WTC11 (cell line): ENCODE results near the gene NLRC5. TPM values are rescaled to one million over a fixed set of nuclear protein-coding genes. Genes with fewer than 3 reads are reported as not detected.

Experiments
- ATAC-seq: fragments of 200-7000 bp; cut with Tn5 transposase; 2 replicates; pipeline ENCODE4 v1.10.0; 2021; ENCODE audit warnings: mild to moderate bottlenecking, moderate library complexity
- CTCF ChIA-PET: fragments of 300-600 bp; sonication (Branson Sonifier 250); formaldehyde crosslinking; loops from one replicate; lab custom pipeline; 2021; ENCODE audit warnings: antibody characterized with exemption; lab: Charles Lee
- POLR2A ChIA-PET: fragments of 350-600 bp; sonication (Branson Sonifier 250); formaldehyde crosslinking; loops from one replicate; lab custom pipeline; 2021; ENCODE audit warnings: antibody characterized with exemption; lab: Charles Lee
- DNase-seq: peaks from one replicate; pipeline ENCODE4 v3.0.0; 2021; ENCODE audit warnings: low spot score
- H3K27ac Mint-ChIP-seq: 2 replicates; pipeline ENCODE4 v1.8.0; 2021; ENCODE audit warnings: mixed read lengths
- H3K27me3 Mint-ChIP-seq: 2 replicates; pipeline ENCODE4 v1.8.0; 2021; ENCODE audit warnings: low read depth, mild to moderate bottlenecking, moderate library complexity, mixed read lengths
- H3K36me3 Mint-ChIP-seq: 2 replicates; pipeline ENCODE4 v1.8.0; 2021; ENCODE audit warnings: mixed read lengths
- H3K4me1 Mint-ChIP-seq: 2 replicates; pipeline ENCODE4 v1.8.0; 2022; ENCODE audit warnings: mixed read lengths
- H3K4me3 Mint-ChIP-seq: 2 replicates; pipeline ENCODE4 v1.8.0; 2021; ENCODE audit warnings: mild to moderate bottlenecking, moderate library complexity, mixed read lengths
- H3K9me3 Mint-ChIP-seq: 2 replicates; pipeline ENCODE4 v1.8.0; 2021; ENCODE audit warnings: mixed read lengths
- ATF1 ChIP-seq: sonication (generic); formaldehyde crosslinking; IDR thresholded peaks from 2 replicates; pipeline ENCODE4 v1.8.1; 2023; ENCODE audit warnings: mild to moderate bottlenecking, moderate library complexity, missing genetic modification reagents
- CBFB ChIP-seq: sonication (generic); formaldehyde crosslinking; IDR thresholded peaks from 2 replicates; pipeline ENCODE4 v1.8.1; 2022; ENCODE audit warnings: mild to moderate bottlenecking, low read depth, missing genetic modification reagents
- ESRRA ChIP-seq: sonication (generic); formaldehyde crosslinking; IDR thresholded peaks from 2 replicates; pipeline ENCODE4 v1.8.1; 2022; ENCODE audit warnings: mild to moderate bottlenecking, missing genetic modification reagents, borderline replicate concordance
- FOXJ3 ChIP-seq: sonication (generic); formaldehyde crosslinking; IDR thresholded peaks from 2 replicates; pipeline ENCODE4 v1.9.0; 2021; ENCODE audit warnings: missing genetic modification reagents, mild to moderate bottlenecking, borderline replicate concordance
- FOXP1 ChIP-seq: sonication (generic); formaldehyde crosslinking; IDR thresholded peaks from 2 replicates; pipeline ENCODE4 v1.8.0; 2022; ENCODE audit warnings: missing genetic modification reagents, mild to moderate bottlenecking, moderate library complexity, borderline replicate concordance
- GTF2I ChIP-seq: fragments of 250-450 bp; sonication (Bioruptor Pico); conservative IDR thresholded peaks from 2 replicates; pipeline ENCODE4 v1.4.0; 2021; ENCODE audit warnings: mild to moderate bottlenecking
- NFYB ChIP-seq: sonication (generic); formaldehyde crosslinking; conservative IDR thresholded peaks from 2 replicates; pipeline ENCODE4 v1.8.0; 2022; ENCODE audit warnings: low read depth, missing genetic modification reagents
- PRRX2 ChIP-seq: fragments of 250-450 bp; sonication (Bioruptor Pico); IDR thresholded peaks from 2 replicates; pipeline ENCODE4 v1.8.0; 2021; ENCODE audit warnings: mild to moderate bottlenecking
- SOX15 ChIP-seq: fragments of 250-450 bp; sonication (Bioruptor Pico); IDR thresholded peaks from 2 replicates; pipeline ENCODE4 v1.9.0; 2021; ENCODE audit warnings: mild to moderate bottlenecking
- SP1 ChIP-seq: sonication (generic); formaldehyde crosslinking; conservative IDR thresholded peaks from 2 replicates; pipeline ENCODE4 v1.8.1; 2022; ENCODE audit warnings: missing genetic modification reagents
- ZNF121 ChIP-seq: sonication (generic); formaldehyde crosslinking; IDR thresholded peaks from 2 replicates; pipeline ENCODE4 v1.8.0; 2023; ENCODE audit warnings: missing genetic modification reagents
- total RNA-seq: library from RNA; stranded (reverse); gene quantifications from 3 replicates; pipeline ENCODE4 v1.2.3, GENCODE V29; 2021
- TF ChIP-seq, protein P1 (sequence below): fragments of 250-450 bp; sonication (Bioruptor Pico); IDR thresholded peaks from 2 replicates; pipeline ENCODE4 v1.8.0; 2021; ENCODE audit warnings: mild to moderate bottlenecking
- TF ChIP-seq, protein P2 (sequence below): sonication (generic); formaldehyde crosslinking; IDR thresholded peaks from 2 replicates; pipeline ENCODE4 v1.8.0; 2022; ENCODE audit warnings: mild to moderate bottlenecking, missing genetic modification reagents
- TF ChIP-seq, protein P3 (sequence below): fragments of 250-450 bp; sonication (Bioruptor Pico); IDR thresholded peaks from 2 replicates; pipeline ENCODE4 v1.9.0; 2021; ENCODE audit warnings: moderate library complexity, mild to moderate bottlenecking, inconsistent platforms, borderline replicate concordance
- TF ChIP-seq, protein P4 (sequence below): sonication (generic); formaldehyde crosslinking; IDR thresholded peaks from 2 replicates; pipeline ENCODE4 v1.8.1; 2023; ENCODE audit warnings: mild to moderate bottlenecking, missing genetic modification reagents, borderline replicate concordance
- TF ChIP-seq, protein P5 (sequence below): fragments of 200-600 bp; IDR thresholded peaks from 2 replicates; pipeline ENCODE4 v1.8.0; 2022; ENCODE audit warnings: antibody characterized with exemption
- TF ChIP-seq, protein P6 (sequence below): fragments of 250-450 bp; sonication (Bioruptor Pico); IDR thresholded peaks from 2 replicates; pipeline ENCODE4 v1.9.0; 2021; ENCODE audit warnings: mild to moderate bottlenecking, borderline replicate concordance

The NLRC5 gene
- total RNA-seq, 1 experiment from 2014 or later = 2.8 TPM

DNA sequence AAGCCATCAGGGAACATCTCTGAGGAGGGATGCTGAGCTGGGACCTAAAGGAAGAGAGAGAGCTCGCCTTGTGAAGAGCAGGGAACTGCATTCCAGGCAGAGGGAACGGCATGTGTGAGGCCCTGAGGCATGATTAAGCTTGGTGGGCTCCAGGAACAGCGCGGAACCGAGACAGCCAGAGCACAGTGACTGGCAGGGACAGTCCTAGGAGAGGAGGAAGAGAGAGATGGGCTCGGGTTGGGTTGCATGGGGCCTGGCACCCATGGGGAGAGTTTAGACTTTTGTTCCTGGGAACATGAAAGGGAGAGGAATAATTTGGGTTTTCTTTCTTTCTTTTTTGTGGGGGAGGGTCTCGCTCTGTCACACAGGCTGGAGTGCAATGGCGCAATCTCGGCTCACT lies 63.8 kb downstream of the NLRC5 start:
- TF ChIP-seq SP1 (CRISPR knock-in tag) (no peak), GTF2I (CRISPR knock-in tag) (no peak), ATF1 (CRISPR knock-in tag) (no peak), SOX15 (CRISPR knock-in tag) (no peak), NFYB (CRISPR knock-in tag) (no peak), CBFB (no peak), ZNF121 (CRISPR knock-in tag) (no peak), ESRRA (no peak), PRRX2 (CRISPR knock-in tag) (no peak), FOXP1 (CRISPR knock-in tag) (no peak), FOXJ3 (no peak)
- TF ChIP-seq, protein P1, sequence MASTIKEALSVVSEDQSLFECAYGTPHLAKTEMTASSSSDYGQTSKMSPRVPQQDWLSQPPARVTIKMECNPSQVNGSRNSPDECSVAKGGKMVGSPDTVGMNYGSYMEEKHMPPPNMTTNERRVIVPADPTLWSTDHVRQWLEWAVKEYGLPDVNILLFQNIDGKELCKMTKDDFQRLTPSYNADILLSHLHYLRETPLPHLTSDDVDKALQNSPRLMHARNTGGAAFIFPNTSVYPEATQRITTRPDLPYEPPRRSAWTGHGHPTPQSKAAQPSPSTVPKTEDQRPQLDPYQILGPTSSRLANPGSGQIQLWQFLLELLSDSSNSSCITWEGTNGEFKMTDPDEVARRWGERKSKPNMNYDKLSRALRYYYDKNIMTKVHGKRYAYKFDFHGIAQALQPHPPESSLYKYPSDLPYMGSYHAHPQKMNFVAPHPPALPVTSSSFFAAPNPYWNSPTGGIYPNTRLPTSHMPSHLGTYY (CRISPR knock-in tag) = no peak
- TF ChIP-seq, protein P2, sequence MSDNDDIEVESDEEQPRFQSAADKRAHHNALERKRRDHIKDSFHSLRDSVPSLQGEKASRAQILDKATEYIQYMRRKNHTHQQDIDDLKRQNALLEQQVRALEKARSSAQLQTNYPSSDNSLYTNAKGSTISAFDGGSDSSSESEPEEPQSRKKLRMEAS (CRISPR knock-in tag) = no peak
- TF ChIP-seq, protein P3, sequence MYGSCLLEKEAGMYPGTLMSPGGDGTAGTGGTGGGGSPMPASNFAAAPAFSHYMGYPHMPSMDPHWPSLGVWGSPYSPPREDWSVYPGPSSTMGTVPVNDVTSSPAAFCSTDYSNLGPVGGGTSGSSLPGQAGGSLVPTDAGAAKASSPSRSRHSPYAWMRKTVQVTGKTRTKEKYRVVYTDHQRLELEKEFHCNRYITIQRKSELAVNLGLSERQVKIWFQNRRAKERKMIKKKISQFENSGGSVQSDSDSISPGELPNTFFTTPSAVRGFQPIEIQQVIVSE (CRISPR knock-in tag) = no peak
- TF ChIP-seq, protein P4, sequence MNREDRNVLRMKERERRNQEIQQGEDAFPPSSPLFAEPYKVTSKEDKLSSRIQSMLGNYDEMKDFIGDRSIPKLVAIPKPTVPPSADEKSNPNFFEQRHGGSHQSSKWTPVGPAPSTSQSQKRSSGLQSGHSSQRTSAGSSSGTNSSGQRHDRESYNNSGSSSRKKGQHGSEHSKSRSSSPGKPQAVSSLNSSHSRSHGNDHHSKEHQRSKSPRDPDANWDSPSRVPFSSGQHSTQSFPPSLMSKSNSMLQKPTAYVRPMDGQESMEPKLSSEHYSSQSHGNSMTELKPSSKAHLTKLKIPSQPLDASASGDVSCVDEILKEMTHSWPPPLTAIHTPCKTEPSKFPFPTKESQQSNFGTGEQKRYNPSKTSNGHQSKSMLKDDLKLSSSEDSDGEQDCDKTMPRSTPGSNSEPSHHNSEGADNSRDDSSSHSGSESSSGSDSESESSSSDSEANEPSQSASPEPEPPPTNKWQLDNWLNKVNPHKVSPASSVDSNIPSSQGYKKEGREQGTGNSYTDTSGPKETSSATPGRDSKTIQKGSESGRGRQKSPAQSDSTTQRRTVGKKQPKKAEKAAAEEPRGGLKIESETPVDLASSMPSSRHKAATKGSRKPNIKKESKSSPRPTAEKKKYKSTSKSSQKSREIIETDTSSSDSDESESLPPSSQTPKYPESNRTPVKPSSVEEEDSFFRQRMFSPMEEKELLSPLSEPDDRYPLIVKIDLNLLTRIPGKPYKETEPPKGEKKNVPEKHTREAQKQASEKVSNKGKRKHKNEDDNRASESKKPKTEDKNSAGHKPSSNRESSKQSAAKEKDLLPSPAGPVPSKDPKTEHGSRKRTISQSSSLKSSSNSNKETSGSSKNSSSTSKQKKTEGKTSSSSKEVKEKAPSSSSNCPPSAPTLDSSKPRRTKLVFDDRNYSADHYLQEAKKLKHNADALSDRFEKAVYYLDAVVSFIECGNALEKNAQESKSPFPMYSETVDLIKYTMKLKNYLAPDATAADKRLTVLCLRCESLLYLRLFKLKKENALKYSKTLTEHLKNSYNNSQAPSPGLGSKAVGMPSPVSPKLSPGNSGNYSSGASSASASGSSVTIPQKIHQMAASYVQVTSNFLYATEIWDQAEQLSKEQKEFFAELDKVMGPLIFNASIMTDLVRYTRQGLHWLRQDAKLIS (CRISPR knock-in tag) = no peak
- TF ChIP-seq, protein P5, sequence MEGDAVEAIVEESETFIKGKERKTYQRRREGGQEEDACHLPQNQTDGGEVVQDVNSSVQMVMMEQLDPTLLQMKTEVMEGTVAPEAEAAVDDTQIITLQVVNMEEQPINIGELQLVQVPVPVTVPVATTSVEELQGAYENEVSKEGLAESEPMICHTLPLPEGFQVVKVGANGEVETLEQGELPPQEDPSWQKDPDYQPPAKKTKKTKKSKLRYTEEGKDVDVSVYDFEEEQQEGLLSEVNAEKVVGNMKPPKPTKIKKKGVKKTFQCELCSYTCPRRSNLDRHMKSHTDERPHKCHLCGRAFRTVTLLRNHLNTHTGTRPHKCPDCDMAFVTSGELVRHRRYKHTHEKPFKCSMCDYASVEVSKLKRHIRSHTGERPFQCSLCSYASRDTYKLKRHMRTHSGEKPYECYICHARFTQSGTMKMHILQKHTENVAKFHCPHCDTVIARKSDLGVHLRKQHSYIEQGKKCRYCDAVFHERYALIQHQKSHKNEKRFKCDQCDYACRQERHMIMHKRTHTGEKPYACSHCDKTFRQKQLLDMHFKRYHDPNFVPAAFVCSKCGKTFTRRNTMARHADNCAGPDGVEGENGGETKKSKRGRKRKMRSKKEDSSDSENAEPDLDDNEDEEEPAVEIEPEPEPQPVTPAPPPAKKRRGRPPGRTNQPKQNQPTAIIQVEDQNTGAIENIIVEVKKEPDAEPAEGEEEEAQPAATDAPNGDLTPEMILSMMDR = no peak
- TF ChIP-seq, protein P6, sequence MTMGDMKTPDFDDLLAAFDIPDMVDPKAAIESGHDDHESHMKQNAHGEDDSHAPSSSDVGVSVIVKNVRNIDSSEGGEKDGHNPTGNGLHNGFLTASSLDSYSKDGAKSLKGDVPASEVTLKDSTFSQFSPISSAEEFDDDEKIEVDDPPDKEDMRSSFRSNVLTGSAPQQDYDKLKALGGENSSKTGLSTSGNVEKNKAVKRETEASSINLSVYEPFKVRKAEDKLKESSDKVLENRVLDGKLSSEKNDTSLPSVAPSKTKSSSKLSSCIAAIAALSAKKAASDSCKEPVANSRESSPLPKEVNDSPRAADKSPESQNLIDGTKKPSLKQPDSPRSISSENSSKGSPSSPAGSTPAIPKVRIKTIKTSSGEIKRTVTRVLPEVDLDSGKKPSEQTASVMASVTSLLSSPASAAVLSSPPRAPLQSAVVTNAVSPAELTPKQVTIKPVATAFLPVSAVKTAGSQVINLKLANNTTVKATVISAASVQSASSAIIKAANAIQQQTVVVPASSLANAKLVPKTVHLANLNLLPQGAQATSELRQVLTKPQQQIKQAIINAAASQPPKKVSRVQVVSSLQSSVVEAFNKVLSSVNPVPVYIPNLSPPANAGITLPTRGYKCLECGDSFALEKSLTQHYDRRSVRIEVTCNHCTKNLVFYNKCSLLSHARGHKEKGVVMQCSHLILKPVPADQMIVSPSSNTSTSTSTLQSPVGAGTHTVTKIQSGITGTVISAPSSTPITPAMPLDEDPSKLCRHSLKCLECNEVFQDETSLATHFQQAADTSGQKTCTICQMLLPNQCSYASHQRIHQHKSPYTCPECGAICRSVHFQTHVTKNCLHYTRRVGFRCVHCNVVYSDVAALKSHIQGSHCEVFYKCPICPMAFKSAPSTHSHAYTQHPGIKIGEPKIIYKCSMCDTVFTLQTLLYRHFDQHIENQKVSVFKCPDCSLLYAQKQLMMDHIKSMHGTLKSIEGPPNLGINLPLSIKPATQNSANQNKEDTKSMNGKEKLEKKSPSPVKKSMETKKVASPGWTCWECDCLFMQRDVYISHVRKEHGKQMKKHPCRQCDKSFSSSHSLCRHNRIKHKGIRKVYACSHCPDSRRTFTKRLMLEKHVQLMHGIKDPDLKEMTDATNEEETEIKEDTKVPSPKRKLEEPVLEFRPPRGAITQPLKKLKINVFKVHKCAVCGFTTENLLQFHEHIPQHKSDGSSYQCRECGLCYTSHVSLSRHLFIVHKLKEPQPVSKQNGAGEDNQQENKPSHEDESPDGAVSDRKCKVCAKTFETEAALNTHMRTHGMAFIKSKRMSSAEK = no peak
- TF ChIP-seq, all 79 proteins: peak for 0
- ATAC-seq = no peak
- Mint-ChIP-seq H3K4me1 (peaks cover 18% of the 10 kb centered on the region), H3K4me3 (no peak overlapping the region), H3K27me3 (no peaks in the 10 kb centered on the region), H3K27ac (no peak overlapping the region), H3K36me3 (no peaks in the 10 kb centered on the region), H3K9me3 (no peaks in the 10 kb centered on the region)
- DNase-seq = no peak
- POLR2A ChIA-PET = no interaction called here
- CTCF ChIA-PET = interaction anchor here (0.7 to 1.5 kb wide), 4 partner anchors 7 to 89 kb away, joined by 4 to 7 read pairs (median 4); no protein-coding TSS in a partner anchor
